ENCODE results near the gene LRP1B. TPM values are rescaled to one million over a fixed set of nuclear protein-coding genes. Genes with fewer than 3 reads are reported as not detected.

LRP1B gene
- polyA plus RNA-seq, 3 donors = 0.55 to 1.3 (median 0.78) TPM

DNA sequence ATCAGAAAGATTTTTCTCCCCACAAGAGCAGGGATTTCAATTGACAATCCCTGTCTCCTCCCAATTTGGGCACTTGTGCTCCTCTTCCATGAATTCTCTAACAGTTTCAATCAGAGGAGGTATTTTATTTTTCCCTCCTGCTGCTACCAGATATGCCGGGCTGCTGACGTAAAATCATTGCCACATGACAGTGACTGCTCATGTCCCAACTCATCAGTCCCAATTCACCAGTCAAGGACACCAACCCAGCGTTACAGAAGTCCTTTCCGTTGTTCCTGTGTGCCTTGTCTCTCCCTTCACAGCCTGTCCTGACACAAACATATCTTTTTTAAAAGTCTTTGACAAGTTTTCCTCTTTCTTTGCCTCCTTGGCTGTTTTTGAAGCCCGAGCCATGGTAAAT, 540.2 kb downstream of the LRP1B start:
- no peak for DNase-seq

DNA sequence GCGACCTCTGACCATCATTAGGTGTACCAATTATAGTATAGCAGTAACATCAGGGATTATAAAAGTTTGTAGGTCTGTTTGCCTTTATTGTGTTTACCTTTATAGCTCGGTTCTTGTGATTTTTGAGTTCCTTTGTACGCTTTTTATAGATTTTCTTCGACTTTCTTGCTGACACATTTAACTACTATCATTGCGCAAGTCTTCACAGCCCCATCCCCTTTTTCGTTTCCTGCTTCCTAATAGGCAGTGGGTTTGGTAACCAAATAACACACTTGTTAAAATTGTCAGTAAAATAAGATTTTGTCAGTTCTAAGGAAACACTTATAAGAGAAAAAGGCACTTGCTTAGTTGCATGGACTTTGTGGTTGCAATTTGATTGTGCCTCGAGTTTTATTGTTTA, 541.5 kb downstream of the LRP1B start:
- no peak for DNase-seq

DNA sequence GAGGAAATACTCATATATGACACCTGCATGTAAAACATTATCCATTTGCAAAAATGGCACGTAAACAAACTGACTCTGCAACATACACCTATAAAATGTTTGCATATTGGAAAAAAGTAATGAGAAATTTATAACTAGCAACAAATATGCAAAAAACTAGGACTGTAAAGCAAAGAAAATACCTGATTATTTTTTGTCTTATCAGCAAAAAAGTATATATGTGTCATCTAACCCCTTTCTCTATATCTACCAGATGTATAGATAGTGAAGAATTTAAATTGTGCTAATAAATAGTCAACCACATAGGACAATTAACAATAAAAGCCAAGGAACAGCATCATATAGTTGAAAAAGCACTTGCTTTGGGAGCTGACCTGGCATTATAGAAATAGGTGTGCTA, 543.8 kb downstream of the LRP1B start:
- no peak for DNase-seq

DNA sequence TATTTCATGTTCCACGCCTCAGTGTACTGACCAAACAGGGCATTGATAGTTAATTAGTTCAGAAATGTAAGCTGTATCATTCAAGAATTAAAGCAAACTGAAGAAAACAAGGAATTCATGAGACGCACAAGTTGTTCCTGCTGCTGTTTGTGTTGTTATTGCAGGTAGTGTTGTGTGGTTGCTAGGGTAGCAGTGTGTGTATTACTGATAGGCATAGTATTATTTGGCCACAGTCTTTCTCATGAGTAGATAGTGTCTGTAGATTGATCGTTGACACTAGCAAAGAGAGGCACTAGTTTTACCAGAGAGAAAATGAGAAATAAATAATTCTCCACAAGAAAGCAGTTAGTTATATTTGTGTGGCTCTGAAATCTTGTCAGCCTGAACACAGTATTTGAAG, 548.6 kb downstream of the LRP1B start:
- no peak for DNase-seq

DNA sequence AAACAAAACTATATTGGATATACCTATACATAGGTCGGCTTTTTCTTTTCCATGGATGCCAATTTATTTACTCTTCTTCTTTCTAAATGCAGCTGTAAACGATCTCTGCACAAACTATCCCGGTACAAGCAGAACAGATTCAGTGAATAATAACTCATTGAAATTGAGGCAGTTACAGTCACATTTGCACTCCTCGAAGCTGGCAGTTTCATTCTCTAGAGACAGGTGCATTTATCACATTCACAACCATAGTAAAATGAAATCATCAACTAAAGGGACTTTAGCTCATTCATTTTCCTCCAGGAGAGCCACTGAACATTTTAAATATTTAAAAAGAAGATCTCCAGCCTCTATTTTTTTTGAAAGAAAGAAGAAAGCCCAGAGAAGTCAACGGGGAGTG, 551.7 kb downstream of the LRP1B start:
- DNase-seq = no peak

DNA sequence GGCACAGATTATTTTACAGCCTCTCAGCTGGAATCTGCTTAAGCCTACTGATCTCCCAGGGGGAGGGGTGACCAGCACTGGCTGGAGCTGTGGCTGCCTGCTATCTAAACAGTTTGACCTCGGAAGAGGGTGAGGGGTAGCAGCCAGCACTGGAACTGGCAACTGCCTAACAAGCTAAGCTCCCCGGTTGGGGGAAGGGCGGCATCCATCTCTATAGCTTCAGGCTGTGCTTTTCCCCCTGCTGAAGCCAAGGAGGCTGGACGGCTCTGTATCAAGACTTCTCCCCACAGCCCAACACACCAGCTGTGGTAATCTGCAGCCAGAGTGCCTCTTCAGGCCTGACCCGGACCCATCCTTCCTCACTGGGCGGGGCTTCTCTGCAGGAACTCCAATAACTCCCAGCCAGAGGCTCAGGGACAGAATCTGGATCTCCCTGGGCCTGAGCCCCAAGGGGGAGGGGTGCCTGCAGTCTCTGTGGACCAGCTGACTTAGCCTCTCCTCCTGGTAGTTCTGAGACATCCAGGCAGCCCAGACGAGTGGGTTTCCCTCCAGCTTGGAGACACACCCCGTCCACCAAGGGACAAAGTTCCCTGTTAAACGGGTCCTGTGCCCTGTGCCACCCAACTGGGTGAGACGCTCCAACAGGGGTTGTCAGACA, 560.2 kb downstream of the LRP1B start:
- no peak for DNase-seq

DNA sequence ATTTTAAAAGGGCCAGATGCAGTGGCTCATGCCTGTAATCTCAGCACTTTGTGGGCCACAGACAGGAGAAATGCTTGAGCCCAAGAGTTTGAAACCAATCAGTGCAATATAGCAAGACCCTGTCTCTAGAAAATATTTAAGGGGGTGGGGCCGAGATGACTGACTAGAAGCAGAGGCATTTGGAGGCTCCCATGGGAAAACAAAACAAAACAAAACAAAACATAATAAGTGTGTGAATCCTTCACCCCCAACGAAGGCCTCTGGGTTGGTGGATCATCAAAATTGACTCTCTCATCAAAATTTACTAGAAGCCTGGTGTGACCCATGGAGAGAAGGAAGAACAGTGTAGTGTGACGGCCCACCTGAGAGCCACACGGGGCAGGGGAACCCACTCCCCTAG, 560.9 kb downstream of the LRP1B start:
- DNase-seq = no peak

DNA sequence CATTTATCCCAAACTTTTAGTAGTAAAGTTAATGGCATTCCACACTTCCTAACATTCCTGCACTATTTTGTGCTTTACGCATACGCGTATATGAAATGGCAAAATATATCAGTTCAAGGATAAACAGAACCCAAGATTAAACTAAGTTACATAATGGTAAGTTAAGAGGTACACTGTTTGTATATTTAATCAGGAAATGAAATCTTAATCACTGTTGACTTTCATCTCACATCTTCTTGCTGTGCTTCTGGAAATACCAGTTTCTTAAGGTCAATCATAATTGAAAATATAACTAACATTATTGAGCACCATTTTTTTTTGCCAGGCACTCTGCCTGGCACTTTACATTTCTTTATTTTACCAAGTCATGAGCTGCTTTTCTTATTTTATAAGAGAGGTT, 565.2 kb downstream of the LRP1B start:
- no peak for DNase-seq

DNA sequence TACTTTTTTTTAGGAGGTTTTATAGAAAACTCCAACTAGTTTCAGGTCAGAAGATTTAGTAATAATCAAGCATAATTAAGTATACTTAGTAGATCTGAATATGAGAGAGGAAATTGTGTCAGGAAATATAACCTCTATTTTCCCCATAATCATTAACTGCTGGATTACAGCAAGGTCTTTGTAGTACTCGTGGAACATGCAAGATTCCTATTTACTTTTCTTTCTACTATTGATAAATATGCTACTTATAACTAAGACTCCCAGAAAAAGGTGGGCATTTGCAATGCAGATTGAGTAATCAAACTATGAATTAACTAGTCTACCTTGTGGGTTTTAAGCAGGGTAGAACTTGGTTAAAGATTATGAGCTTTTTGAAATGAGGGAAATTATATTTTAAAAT, 570.1 kb downstream of the LRP1B start:
- no peak for DNase-seq

DNA sequence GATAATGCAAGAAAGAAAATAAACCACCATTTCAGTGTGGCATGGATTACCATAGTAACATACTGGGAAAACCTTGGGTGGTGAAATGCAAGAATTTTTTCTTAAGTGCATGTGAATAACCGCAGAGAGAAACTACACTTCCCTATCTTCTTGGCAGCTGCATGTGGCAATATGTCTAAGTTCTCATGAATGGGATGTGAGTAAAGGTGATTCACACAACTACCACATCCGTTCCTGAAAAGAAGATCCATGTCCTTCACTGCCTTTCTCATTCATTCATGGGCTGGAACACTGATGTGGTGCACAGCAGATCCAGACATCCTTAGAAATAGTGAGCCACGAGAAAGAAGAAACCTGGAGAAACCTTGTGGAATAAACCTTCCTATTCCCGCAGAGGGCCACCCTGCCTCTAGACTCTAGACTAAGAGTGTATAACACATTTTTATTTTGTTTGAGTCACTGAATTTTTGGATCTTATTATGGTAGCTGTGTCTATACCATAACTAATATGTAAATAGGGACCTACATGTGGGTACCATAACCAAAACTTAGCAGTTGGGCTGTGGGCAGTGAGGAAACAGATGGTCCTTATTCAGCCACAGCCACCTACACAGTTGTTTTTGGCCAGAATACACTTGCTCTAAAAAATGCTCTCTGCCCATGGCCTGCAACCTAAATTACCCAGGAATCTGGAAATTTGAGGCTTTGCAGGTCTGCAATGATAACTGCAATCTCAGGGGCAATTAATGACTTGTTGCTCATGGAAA, 573.3 kb downstream of the LRP1B start:
- no peak for DNase-seq

DNA sequence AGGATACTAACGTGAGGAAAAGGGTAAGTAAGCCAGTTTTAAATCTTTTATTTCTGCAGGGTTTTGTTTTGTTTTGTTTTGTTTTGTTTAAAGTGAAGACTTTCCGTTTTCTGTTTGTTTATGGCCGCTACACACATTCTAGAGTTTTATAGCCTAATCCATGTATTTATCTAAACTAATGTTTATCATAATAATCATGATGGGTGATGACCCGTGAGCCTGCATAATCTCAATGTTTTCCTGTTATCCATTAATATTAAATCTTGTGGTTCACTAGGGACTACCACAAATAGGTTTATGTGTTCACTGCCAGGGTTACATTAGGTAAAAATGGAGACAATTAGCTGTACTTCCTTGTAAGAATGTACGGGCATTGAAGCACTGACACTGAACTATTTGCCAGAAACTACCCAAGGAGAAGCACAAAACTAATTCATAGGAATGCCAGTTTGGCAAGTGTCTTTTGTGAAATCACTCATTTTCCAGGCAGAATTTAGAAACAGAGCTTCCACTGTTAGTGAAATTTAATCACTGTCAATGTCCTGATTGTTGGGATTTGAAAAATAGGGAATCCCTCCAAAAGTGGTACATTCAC, 574.8 kb downstream of the LRP1B start:
- DNase-seq = no peak

DNA sequence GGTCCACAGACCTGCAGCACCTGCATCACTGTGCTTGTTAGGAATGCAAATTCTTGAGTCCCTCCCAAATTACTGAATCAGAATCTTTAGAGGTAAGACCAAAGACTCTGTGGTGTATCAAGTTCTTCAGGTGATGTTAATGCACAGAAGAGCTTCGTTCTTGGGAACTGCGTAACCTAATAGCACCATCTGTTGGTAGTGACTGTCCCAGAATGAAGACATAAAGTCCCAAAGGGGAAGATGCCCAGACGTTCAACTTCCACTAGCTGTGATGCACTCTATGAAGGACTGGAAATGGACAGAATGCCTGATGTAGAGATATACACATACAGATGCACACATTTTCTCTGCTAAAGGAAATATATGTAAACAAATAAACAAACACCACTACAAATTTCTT, 576.0 kb downstream of the LRP1B start:
- DNase-seq = peak; percentile 22

DNA sequence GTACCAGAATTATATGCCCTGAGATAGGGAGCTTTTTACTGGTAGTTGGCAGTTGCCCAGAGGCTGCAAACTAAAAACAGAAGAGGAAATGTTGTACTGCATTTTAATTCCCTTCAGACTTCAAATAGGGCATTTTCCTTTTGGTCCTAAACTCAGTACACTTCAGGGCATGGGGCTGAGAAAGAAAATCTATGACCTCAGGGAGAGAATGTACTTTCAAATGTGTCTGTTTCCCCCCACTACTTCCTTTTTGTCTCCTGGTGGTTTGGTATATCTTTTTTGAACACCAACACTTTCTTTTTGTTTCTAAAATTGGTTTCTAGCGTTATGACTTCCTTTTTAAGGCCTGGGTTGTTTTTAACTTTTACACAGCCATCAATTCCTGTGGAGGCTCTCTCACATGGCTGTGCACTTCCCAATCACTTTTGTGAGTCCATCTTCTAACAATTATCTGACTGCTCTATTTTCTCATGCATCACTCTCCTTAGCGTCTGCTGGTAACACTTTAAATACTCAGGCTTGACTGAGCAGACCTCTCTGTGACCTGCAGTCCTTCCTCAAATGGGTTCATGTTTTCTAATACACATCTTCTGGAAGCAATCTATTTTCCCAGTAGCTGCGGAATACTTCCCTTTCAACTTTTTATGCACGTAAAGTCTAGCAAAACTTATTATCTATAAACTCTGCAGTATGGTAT, 596.0 kb downstream of the LRP1B start:
- no peak for DNase-seq

DNA sequence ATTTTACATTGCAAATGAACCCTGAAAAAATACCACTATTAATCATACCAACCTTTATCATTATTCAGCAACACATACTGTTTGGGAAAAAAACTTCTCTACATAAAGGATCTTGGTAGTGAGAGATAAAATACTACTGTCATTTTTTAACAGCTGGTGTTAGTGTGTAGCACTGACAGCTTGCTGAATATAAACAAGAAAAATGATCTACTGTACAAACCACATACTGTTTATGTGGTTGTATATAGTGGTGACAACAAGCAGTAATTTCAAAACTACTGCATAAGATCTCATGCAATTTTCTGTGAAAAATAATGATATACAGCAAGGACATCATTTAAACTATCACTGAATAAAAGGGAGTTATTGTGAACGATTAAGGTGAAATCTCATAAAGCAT, 601.2 kb downstream of the LRP1B start:
- no peak for DNase-seq

DNA sequence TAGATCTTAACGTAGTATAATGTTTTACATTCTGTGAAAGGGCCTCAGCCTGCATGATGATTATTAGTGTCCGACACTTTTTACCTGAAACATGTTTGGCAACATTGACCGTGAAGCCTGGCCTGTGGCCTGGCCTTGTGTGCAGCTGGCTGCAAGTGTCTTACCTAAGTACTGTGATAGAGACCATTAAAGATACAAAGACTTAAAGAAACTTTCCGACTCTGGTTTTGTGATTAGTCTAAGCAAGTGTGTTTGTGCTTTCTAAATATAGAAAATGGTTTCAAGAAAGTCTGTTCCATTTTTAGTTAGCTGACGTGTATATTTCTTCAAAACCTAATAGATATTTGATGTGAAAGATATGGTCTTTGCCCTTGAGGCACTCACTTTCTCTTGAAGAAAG, 601.8 kb downstream of the LRP1B start:
- no peak for DNase-seq

DNA sequence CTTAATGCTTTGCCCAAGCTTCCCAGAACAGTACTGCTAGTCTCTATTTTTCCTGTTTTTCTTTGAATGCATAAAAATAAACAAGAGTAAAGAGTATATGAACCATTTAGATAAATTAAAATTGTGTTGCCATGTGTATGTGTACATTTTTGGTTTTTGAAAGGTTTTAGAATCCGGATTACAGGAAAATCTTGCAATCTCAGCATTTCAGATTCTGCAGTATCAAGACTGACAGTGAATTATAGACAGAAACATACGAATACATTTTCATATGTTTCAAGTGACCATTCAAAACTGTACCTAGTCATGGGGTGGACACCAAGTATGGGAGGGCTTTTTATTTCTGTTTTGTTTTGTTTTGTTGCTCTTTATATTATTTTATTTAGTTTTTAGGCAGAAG, 604.1 kb downstream of the LRP1B start:
- DNase-seq = no peak

DNA sequence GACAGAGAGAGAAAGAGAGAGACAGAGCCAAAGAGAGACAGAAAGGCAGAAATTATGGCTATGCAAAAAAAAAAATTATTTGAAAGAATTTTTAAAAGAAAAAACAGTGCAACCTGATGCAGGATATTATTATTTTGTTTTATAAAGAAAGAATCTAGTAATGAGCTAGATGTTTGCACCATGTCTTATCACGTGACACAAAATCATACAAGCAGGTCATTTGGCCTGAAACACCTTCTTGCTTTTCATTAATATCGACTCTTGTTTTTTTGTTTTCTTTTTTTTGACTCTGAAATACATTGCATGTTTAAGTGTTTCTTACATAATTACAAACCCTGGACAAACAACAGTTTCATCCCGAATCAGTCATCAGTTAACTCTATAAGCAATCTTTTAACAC, 606.0 kb downstream of the LRP1B start:
- no peak for DNase-seq

DNA sequence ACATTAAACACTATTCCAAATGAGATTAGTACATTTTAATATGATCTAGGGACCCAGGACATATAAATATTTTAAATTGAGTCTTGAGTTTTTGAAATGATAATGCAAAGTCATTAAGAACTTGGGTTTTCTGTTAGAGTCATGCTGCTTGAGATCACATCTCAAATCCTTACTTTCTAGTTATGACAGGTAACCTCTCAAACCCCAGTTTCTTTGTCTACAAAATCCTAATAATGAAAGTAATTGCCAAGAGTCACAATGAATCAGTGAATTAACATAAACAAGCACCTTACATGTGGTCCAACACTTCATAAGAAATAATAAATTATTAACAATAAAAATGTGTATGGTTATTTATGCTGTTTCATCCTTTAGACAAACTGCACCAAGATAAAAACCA, 607.6 kb downstream of the LRP1B start:
- DNase-seq = no peak

DNA sequence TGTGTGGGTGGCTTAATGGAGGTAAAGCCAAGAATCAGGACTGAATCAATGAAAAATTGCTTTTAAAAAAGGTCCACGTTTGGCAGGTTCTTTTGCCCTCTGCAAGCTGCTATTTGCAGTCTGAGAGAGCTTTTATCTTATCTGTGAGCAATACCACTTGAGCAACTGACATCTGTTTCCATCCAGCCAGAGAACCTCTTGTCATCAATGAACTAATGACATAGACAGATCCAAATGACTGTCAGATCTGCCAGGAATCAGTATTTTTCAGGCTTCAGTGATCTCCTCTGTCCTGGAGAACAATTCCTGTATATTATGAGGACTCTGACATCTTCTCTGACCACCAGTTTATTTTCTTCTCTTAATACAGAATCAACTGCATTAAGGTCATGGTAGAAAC, 608.1 kb downstream of the LRP1B start:
- no peak for DNase-seq

DNA sequence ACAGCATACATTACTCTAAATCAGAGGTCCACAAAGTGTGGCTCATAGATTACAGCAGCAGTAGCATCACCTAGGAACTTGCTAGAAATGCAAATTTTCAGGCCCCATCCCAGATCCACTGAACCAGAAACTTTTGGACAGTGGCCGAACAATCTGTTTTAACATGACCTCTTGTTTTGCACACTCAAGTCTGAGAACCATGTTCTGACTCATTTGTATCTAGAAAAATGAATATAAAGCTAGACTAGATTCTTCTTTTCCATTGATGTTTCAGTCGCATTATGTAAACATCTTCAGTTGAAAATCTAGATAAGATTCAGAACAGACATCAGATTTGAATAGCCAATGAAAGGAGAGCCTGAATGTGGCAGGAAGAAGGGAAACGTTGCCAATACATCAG, 608.8 kb downstream of the LRP1B start:
- no peak for DNase-seq

DNA sequence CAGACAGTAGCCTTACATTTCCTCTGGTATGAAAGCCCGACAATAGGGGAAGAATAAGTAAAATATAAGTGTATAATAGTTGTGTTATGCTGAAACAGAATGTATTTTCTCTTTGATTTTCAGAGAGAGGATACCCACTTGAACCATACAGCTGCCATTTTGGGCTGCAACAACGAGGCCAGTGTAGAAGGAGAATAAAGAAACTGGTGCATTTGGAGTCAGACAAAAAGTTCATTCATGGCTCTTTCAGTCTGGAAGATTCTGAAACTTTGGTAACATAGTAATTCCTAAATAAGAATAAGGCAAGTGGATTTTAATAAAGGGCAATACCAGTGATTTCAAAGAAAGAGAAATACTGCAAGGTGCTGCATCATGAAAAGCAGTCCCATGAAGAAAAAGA, 610.9 kb downstream of the LRP1B start:
- no peak for DNase-seq

DNA sequence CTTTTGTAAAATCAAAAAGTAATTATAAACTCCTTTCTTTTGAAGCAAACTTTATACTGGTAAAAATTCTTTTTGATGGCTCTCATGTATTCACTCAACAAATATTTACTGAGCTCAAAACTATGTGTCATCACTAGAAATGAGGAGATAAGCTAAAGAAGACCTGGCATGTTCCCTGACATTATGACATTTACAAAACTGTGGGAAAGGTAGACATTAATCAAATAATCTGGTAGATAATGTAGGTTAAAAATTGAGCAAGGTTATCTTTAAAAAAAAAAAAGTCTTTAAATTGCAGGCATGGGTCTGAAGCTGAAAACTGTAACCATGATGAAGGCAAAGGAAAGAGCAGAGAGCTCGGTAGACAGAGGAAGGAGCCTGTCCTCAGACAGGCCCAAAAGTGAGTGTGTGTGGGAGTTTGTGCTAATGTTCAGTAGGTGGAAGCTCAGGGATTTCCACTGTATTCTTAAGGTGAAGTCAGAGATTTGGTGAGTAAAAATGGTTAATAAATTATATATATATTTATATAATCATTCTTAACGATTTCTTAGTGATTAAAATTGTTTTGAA, 612.9 kb downstream of the LRP1B start:
- DNase-seq = no peak

All from renal pelvis (tissue), 4 donors.